Neural cell (in vitro differentiated cells): ENCODE measurements around the gene TBCB. TPM values are rescaled to one million over a fixed set of nuclear protein-coding genes. Genes with fewer than 3 reads are reported as not detected.

Source experiments
- H2AFZ ChIP-seq: fragments of 200-600, 300-800 bp; sonication (generic), shearing (Covaris generic); 2 replicates; pipeline ENCODE4 v1.6.0; 2014; ENCODE audit warnings: low read depth, mild to moderate bottlenecking, antibody characterized with exemption, low read length, moderate library complexity
- H3F3A ChIP-seq: fragments of 200-600 bp; shearing (Covaris generic); 2 replicates; pipeline ENCODE4 v1.6.1; 2016; ENCODE audit warnings: mild to moderate bottlenecking, moderate library complexity, mixed read lengths, antibody characterized with exemption, low read length; ENCODE audit not compliant: insufficient read depth, poor library complexity, severe bottlenecking
- H3K27ac ChIP-seq: fragments of 200-600, 300-800 bp; sonication (generic), shearing (Covaris generic); 2 replicates; pipeline ENCODE4 v1.5.1; 2014; ENCODE audit warnings: mild to moderate bottlenecking, low read length, moderate library complexity
- H3K27me3 ChIP-seq: fragments of 300-800, 200-600 bp; sonication (generic), shearing (Covaris generic); 2 replicates; pipeline ENCODE4 v1.6.0; 2014; ENCODE audit warnings: mild to moderate bottlenecking, low read depth, low read length, moderate library complexity; ENCODE audit not compliant: insufficient read depth
- H3K36me3 ChIP-seq: fragments of 300-800, 200-600 bp; sonication (generic), shearing (Covaris generic); 2 replicates; pipeline ENCODE4 v1.5.1; 2014; ENCODE audit warnings: mild to moderate bottlenecking, antibody characterized with exemption, low read length, moderate library complexity; ENCODE audit not compliant: insufficient read depth
- H3K4me2 ChIP-seq: fragments of 300-800, 200-600 bp; sonication (generic), shearing (Covaris generic); 2 replicates; pipeline ENCODE4 v1.6.0; 2014; ENCODE audit warnings: mild to moderate bottlenecking, low read length
- H3K4me3 ChIP-seq: fragments of 300-800, 200-600 bp; sonication (generic), shearing (Covaris generic); 2 replicates; pipeline ENCODE4 v1.5.1; 2014; ENCODE audit warnings: mild to moderate bottlenecking, low read length, moderate library complexity
- H3K79me2 ChIP-seq: fragments of 200-600 bp; shearing (Covaris generic); replicated peaks from 2 replicates; pipeline ENCODE4 v1.6.0; 2014; ENCODE audit warnings: mild to moderate bottlenecking, low read length, moderate library complexity; ENCODE audit not compliant: insufficient read depth
- H3K9ac ChIP-seq: fragments of 300-800, 200-600 bp; sonication (generic), shearing (Covaris generic); 2 replicates; pipeline ENCODE4 v1.6.1; 2016; ENCODE audit warnings: mild to moderate bottlenecking, low read length, mixed read lengths
- H3K9me2 ChIP-seq: fragments of 200-600 bp; shearing (Covaris generic); 2 replicates; pipeline ENCODE4 v1.6.1; 2016; ENCODE audit warnings: mild to moderate bottlenecking, low read length, mixed read lengths; ENCODE audit not compliant: insufficient read depth
- H3K9me3 ChIP-seq: fragments of 200-600, 300-800 bp; sonication (generic), shearing (Covaris generic); 2 replicates; pipeline ENCODE4 v1.6.1; 2016; ENCODE audit warnings: mild to moderate bottlenecking, mixed run types, low read length, moderate library complexity, mixed read lengths
- H4K20me1 ChIP-seq: fragments of 200-600 bp; shearing (Covaris generic); 2 replicates; pipeline ENCODE4 v1.6.1; 2016; ENCODE audit warnings: mild to moderate bottlenecking, mixed run types; ENCODE audit not compliant: insufficient read depth
- EP300 ChIP-seq: fragments of 450-650 bp; conservative IDR thresholded peaks from 2 replicates; pipeline ENCODE4 v1.6.1; 2014; ENCODE audit warnings: antibody characterized with exemption, mild to moderate bottlenecking, moderate library complexity; ENCODE audit not compliant: poor library complexity, severe bottlenecking
- EZH2 ChIP-seq: fragments of 200-600, 300-800 bp; shearing (Covaris generic), sonication (generic); IDR thresholded peaks from 2 replicates; pipeline ENCODE4 v1.6.1; 2014; ENCODE audit warnings: antibody characterized with exemption, low read length, borderline replicate concordance, mild to moderate bottlenecking; ENCODE audit not compliant: insufficient read depth, poor library complexity, severe bottlenecking
- MXI1 ChIP-seq: fragments of 450-650 bp; conservative IDR thresholded peaks from 2 replicates; pipeline ENCODE4 v1.6.1; 2014; ENCODE audit warnings: antibody characterized with exemption, mild to moderate bottlenecking; ENCODE audit not compliant: poor library complexity, severe bottlenecking
- POLR2AphosphoS5 ChIP-seq: IDR thresholded peaks from 2 replicates; pipeline ENCODE4 v1.6.1; 2012
- RAD21 ChIP-seq: fragments of 450-650 bp; conservative IDR thresholded peaks from 2 replicates; pipeline ENCODE4 v1.6.1; 2014; ENCODE audit warnings: antibody characterized with exemption, mild to moderate bottlenecking, moderate library complexity
- SMC3 ChIP-seq: fragments of 450-650 bp; conservative IDR thresholded peaks from 2 replicates; pipeline ENCODE4 v1.6.1; 2014; ENCODE audit warnings: antibody characterized with exemption, mild to moderate bottlenecking, moderate library complexity; ENCODE audit not compliant: poor library complexity
- TAF1 ChIP-seq: IDR thresholded peaks from 2 replicates; pipeline ENCODE4 v1.6.1; 2012; ENCODE audit warnings: low read depth
- polyA plus RNA-seq: library from polyadenylated mRNA; depleted of rRNA; stranded (reverse); fragments of >200 nt; gene quantifications from 2 replicates; pipeline ENCODE4 v1.2.3, GENCODE V29; 2014
- TF ChIP-seq, protein P1 (sequence below): fragments of 450-650 bp; IDR thresholded peaks from 2 replicates; pipeline ENCODE4 v1.5.1; 2014; ENCODE audit warnings: antibody characterized with exemption, mild to moderate bottlenecking, moderate library complexity; ENCODE audit not compliant: poor library complexity, severe bottlenecking
- TF ChIP-seq, protein P2 (sequence below): IDR thresholded peaks from 2 replicates; pipeline ENCODE4 v1.6.1; 2012; ENCODE audit warnings: borderline replicate concordance

The TBCB gene
- polyA plus RNA-seq, 1 donor from 2014 or later: 640 TPM

DNA sequence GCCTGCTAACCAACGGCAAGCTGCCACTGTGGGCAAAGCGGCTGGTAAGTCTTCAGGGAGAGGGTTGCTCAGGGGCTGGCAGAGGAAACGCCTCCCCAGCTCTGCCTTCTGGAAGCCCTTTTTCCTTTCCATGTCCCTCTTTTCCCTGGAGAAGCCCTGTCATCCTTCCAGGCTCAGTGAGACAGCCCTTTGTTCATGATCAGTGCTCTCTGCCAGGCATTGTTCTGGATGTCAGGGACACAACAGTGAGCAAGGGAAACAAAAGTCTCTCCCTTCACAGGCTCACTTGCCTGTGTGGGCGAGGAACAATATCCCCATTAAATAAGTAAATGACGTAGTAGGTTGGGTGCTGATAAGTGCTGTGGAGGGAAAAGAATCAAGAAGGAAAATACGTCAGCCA, 18.2 kb upstream of the TBCB start:
- Histone ChIP-seq H2AFZ (no peak overlapping the region), H3K27me3 (no peaks in the 10 kb centered on the region), H3K79me2 (no peaks in the 10 kb centered on the region), H3F3A (no peaks in the 10 kb centered on the region), H3K36me3 (no peaks in the 10 kb centered on the region), H3K9me3 (no peaks in the 10 kb centered on the region), H3K4me3 (no peak overlapping the region), H4K20me1 (no peaks in the 10 kb centered on the region), H3K9ac (no peak overlapping the region), H3K4me2 (no peak overlapping the region), H3K27ac (no peak overlapping the region), H3K9me2 (no peaks in the 10 kb centered on the region)
- TF ChIP-seq MXI1 (no peak), TAF1 (no peak), SMC3 (no peak), POLR2AphosphoS5 (no peak), EP300 (no peak), RAD21 (no peak), EZH2 (no peak)
- TF ChIP-seq, protein P1, sequence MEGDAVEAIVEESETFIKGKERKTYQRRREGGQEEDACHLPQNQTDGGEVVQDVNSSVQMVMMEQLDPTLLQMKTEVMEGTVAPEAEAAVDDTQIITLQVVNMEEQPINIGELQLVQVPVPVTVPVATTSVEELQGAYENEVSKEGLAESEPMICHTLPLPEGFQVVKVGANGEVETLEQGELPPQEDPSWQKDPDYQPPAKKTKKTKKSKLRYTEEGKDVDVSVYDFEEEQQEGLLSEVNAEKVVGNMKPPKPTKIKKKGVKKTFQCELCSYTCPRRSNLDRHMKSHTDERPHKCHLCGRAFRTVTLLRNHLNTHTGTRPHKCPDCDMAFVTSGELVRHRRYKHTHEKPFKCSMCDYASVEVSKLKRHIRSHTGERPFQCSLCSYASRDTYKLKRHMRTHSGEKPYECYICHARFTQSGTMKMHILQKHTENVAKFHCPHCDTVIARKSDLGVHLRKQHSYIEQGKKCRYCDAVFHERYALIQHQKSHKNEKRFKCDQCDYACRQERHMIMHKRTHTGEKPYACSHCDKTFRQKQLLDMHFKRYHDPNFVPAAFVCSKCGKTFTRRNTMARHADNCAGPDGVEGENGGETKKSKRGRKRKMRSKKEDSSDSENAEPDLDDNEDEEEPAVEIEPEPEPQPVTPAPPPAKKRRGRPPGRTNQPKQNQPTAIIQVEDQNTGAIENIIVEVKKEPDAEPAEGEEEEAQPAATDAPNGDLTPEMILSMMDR: no peak
- TF ChIP-seq, protein P2, sequence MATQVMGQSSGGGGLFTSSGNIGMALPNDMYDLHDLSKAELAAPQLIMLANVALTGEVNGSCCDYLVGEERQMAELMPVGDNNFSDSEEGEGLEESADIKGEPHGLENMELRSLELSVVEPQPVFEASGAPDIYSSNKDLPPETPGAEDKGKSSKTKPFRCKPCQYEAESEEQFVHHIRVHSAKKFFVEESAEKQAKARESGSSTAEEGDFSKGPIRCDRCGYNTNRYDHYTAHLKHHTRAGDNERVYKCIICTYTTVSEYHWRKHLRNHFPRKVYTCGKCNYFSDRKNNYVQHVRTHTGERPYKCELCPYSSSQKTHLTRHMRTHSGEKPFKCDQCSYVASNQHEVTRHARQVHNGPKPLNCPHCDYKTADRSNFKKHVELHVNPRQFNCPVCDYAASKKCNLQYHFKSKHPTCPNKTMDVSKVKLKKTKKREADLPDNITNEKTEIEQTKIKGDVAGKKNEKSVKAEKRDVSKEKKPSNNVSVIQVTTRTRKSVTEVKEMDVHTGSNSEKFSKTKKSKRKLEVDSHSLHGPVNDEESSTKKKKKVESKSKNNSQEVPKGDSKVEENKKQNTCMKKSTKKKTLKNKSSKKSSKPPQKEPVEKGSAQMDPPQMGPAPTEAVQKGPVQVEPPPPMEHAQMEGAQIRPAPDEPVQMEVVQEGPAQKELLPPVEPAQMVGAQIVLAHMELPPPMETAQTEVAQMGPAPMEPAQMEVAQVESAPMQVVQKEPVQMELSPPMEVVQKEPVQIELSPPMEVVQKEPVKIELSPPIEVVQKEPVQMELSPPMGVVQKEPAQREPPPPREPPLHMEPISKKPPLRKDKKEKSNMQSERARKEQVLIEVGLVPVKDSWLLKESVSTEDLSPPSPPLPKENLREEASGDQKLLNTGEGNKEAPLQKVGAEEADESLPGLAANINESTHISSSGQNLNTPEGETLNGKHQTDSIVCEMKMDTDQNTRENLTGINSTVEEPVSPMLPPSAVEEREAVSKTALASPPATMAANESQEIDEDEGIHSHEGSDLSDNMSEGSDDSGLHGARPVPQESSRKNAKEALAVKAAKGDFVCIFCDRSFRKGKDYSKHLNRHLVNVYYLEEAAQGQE: no peak

DNA sequence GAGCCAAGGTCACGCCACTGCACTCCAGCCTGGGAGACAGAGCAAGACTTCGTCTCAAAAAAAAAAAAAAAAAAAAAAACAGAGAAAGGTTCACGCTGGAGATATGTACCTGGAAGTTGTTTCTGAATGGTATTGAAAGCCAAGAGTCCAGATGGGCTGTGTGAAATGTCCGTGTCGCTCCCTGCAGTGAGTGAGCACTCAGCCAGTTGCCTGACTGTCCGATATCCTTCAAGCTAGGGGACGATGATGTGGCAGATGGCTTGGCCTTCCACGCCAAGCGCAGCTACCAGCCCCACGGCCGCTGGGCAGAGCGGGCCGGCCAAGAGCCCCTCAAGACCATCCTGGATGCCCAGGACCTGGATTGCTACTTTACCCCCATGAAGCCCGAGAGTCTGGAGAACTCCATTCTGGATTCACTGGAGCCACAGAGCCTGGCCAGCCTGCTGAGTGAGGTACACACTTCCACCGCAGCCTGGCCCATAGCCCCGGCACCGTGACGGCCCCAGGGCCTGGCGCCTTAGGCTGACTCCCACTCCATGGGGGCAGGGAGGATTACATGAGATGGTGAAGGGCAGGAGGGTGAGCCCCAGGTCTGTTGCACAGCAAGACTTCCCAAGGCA, 16.0 kb upstream of the TBCB start:
- Histone ChIP-seq H3K27ac (no peak overlapping the region), H3K36me3 (no peaks in the 10 kb centered on the region), H2AFZ (no peak overlapping the region), H3K9me3 (no peaks in the 10 kb centered on the region), H3K9me2 (no peaks in the 10 kb centered on the region), H4K20me1 (no peaks in the 10 kb centered on the region), H3K79me2 (no peaks in the 10 kb centered on the region), H3F3A (no peaks in the 10 kb centered on the region), H3K9ac (no peak overlapping the region), H3K27me3 (no peaks in the 10 kb centered on the region), H3K4me2 (no peak overlapping the region), H3K4me3 (no peak overlapping the region)
- TF ChIP-seq, protein P2: no peak
- no peak for TF ChIP-seq EP300
- no peak for TF ChIP-seq SMC3
- no peak for TF ChIP-seq MXI1
- TF ChIP-seq, protein P1: no peak
- TF ChIP-seq EZH2: no peak
- TF ChIP-seq TAF1: no peak
- TF ChIP-seq RAD21: no peak
- no peak for TF ChIP-seq POLR2AphosphoS5
